Activated CD4-positive, alpha-beta memory T cell treated with anti-CD3 and anti-CD28 coated beads for 36 hours (primary cell): ENCODE results near the gene EFEMP1. TPM values are rescaled to one million over a fixed set of nuclear protein-coding genes. Genes with fewer than 3 reads are reported as not detected.

ENCODE experiments used
- CTCF ChIA-PET: fragments of 350-600 bp; sonication (Branson Sonifier 250); formaldehyde crosslinking; loops from one replicate; lab custom pipeline; 2021; ENCODE audit warnings: antibody characterized with exemption, inconsistent platforms; lab: Charles Lee
- POLR2A ChIA-PET: fragments of 350-600 bp; sonication (Branson Sonifier 250); formaldehyde crosslinking; loops from one replicate; lab custom pipeline; 2021; ENCODE audit warnings: antibody characterized with exemption; lab: Charles Lee
- DNase-seq: peaks from one replicate; pipeline ENCODE4 v3.0.0-alpha.2; 2020
- H3K27ac Mint-ChIP-seq: one replicate; pipeline ENCODE4 v1.8.0; 2021; ENCODE audit warnings: mixed read lengths
- H3K27me3 Mint-ChIP-seq: one replicate; pipeline ENCODE4 v1.8.0; 2021; ENCODE audit warnings: mixed read lengths
- H3K36me3 Mint-ChIP-seq: one replicate; pipeline ENCODE4 v1.8.0; 2021; ENCODE audit warnings: mixed read lengths
- H3K4me1 Mint-ChIP-seq: one replicate; pipeline ENCODE4 v1.8.0; 2021; ENCODE audit warnings: low read depth, mixed read lengths
- H3K4me3 Mint-ChIP-seq: one replicate; pipeline ENCODE4 v1.8.0; 2021; ENCODE audit warnings: mild to moderate bottlenecking, mixed read lengths
- H3K9me3 Mint-ChIP-seq: one replicate; pipeline ENCODE4 v1.8.0; 2021; ENCODE audit warnings: mixed read lengths
- intact Hi-C: fragments of 100-400 bp; cut with micrococcal nuclease; formaldehyde crosslinking; loops from one replicate; pipeline ENCODE4 v1.15.1; 2023
- total RNA-seq, 2 experiments: library from RNA; stranded (reverse); gene quantifications; one replicate each; pipeline ENCODE4 v1.2.3, GENCODE V29; 2021

Gene EFEMP1
- total RNA-seq, 2 experiments from 2014 or later = not detected

DNA sequence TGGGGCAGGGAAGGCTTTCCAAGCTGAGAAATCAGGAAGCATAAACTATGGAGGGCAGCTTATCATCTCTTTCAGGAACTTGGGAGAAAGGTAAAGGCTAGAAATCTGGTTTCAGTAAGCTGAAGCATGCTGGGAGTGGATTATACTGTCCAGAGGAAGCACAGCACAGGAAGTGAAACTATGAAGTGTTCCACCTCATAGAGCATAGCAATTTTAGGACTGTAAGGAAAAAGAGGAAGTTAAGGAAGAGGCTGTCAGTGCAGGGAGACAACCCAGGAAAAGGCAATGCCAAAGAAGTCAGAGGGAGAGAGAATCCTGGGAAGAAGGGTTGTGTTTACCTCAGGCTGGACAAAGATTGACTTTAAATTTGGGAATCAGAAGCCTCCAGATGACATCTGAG is 51.9 kb downstream of the EFEMP1 start:
- ChIA-PET POLR2A (no interaction called here), CTCF (no interaction called here)
- Mint-ChIP-seq H3K36me3 (no peaks in the 10 kb centered on the region), H3K27ac (no peak overlapping the region), H3K4me3 (no peak overlapping the region), H3K4me1 (no peaks in the 10 kb centered on the region), H3K9me3 (no peaks in the 10 kb centered on the region), H3K27me3 (peaks cover 2% of the 10 kb centered on the region)
- intact Hi-C loops = no loop called here
- DNase-seq = no peak

DNA sequence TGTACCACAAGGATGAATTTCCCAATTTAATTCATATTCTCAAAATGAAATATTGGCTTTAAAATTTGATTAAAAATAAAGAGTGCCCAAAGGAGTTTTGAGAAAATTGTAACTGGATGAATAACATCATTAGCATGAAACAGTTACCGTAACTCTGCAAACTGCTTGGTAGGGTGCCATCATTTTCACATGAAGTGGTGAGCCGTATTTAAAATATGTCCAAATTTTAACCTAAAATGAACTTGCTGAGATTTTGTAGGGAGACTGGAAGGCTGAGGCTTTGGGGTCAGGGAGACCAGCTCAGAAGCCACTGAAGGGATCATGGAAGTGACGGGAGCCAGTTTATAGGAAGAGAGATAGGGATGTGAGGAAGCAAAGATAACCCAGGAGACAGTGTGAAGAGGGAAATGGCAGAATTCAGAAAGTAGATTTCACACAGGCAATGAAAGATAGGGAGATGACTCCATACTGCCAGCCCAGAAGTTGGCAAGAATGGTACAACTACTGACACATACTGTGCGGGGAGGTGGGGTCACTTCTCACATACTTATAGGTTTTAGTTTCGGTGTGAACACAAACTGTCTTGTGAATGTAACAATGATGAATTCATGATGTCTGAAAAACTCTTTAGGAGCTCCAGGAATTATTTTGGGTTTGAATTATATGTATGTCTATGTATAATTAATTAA is 53.8 kb downstream of the EFEMP1 start:
- no peaks in the 10 kb centered on the region for H3K9me3 Mint-ChIP-seq
- ChIA-PET CTCF (no interaction called here), POLR2A (no interaction called here)
- no peak overlapping the region for H3K4me3 Mint-ChIP-seq
- no peak for DNase-seq
- H3K27me3 Mint-ChIP-seq = peaks cover 2% of the 10 kb centered on the region
- H3K4me1 Mint-ChIP-seq = no peaks in the 10 kb centered on the region
- H3K36me3 Mint-ChIP-seq = no peaks in the 10 kb centered on the region
- H3K27ac Mint-ChIP-seq = no peak overlapping the region
- intact Hi-C loops = no loop called here

DNA sequence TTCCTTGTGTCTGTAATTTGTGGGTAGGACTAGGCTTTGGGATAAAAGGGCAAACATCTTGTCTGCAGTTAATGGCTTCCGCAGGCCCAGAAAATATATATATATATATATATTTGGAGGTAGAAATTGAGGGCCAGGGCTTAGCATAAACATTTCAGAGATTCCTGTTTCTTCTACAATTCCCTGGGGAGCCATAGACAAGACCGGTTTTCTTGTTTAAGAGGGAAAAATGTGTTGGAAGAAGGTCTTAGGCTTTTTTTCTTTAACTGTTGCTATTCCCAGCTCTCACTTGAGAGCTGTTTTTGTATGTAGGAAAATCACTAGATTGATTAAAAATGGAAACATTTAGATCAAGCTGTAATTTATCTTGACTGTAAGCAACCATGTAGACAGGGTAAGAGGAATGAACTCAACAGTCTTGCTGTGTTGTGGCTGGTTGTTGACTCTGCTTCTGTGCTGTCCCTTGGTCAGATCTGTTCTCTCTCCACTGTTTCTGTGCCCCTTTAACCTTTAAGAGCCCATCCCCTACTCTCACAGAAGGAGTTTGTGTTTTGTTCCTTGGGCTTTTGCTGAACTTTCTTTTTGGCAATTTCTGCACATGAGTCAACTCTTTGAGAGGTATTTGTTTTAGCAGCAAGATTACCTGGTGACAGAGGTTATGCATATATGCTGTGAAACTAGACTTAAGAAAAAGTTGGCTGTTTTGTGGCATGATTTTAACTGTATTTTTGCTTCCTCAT is 58.3 kb downstream of the EFEMP1 start:
- no peaks in the 10 kb centered on the region for H3K4me1 Mint-ChIP-seq
- ChIA-PET CTCF (no interaction called here), POLR2A (no interaction called here)
- DNase-seq = no peak
- intact Hi-C loops = no loop called here
- no peaks in the 10 kb centered on the region for H3K36me3 Mint-ChIP-seq
- H3K9me3 Mint-ChIP-seq = no peaks in the 10 kb centered on the region
- H3K27me3 Mint-ChIP-seq = no peaks in the 10 kb centered on the region
- H3K27ac Mint-ChIP-seq = no peak overlapping the region
- H3K4me3 Mint-ChIP-seq = no peak overlapping the region

DNA sequence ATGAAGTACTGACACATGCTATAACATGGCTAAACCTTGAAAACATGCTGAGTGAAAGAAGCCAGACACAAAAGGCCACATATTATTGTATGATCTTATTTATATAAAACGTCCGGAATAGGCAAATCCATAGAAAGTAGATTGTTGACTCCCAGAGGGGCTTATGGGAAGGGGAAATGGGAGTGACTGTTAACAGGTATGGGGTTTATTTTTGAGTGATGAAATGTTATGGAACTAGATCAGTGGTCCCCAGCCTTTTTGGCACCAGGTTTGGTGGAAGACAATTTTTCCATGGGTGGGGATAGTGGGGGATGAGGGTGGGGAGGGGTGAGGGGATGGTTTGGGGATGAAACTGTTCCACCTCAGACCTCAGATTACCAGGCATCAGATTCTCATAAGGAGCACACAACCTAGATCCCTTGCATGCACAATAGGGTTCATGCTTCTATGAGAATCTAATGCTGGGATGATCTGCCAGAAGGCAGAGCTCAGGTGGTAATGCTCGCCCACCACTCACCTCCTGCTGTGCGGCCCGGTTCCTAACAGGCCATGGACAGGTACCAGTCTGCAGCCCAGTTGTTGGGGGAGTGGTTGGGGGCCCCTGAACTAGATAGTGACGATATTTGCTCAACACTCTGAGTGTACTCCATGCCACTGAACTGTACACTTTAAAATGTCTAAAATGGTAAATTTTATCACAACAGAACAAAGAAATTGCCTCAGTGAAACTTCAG is 59.1 kb downstream of the EFEMP1 start:
- H3K27me3 Mint-ChIP-seq = no peaks in the 10 kb centered on the region
- intact Hi-C loops = no loop called here
- H3K9me3 Mint-ChIP-seq = no peaks in the 10 kb centered on the region
- ChIA-PET CTCF (no interaction called here), POLR2A (no interaction called here)
- H3K36me3 Mint-ChIP-seq = no peaks in the 10 kb centered on the region
- no peaks in the 10 kb centered on the region for H3K4me1 Mint-ChIP-seq
- no peak overlapping the region for H3K4me3 Mint-ChIP-seq
- no peak overlapping the region for H3K27ac Mint-ChIP-seq
- DNase-seq = no peak

DNA sequence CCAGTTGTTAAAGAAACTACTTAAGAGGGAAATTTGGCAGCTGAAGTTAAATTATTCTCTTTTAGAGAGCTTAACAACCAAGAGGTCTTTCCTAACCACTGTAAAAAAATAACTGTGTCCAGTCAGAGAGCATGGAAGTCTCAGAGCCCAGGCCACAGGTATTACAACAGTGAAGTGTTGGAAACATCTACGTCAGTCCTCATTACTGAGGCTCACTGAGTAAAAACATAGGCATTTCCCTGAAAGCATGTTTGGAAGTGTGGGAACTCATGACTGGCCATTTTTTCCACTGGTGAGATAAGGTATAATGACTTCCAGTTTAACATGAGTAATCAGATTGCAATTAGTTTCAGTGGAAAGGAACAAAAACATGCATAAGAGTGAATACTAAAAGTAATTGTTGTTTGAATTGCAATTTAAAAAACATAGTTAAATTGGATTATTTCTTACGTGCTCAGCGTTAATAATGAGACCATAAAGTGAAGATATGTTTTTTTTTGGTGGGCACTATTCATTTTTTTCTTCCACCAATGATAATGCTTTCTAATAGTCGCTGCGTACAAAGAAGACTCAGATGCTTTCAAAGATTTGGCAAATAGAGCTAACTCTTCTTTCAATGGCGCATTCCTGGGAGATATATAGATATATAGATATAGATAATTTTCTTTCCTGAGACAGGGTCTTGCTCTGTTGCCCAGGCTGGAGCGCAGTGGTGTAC is 60.8 kb downstream of the EFEMP1 start:
- H3K4me3 Mint-ChIP-seq = no peak overlapping the region
- CTCF ChIA-PET = no interaction called here
- intact Hi-C loops = no loop called here

DNA sequence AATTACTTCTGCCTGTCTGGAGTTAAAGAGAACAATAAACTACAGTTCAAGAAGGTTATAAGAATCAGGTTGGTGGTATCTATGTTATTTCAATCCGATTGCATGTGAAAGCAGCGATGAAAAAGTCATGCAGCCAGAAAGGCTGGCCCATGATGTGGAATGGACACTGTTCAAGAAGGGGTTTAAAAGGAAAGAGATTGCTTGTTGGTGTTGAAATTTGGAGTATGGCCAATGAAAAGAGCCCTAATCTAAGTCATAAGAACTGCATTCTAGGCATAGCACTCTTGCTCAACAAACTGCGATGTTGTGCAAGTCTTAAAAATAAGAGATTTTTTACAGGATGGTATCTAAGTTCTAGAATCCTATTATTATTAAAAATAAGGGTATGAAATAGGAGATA is 61.3 kb downstream of the EFEMP1 start:
- Mint-ChIP-seq H3K4me1 (no peaks in the 10 kb centered on the region), H3K4me3 (no peak overlapping the region), H3K27ac (no peak overlapping the region), H3K27me3 (no peaks in the 10 kb centered on the region), H3K9me3 (no peaks in the 10 kb centered on the region), H3K36me3 (no peaks in the 10 kb centered on the region)
- CTCF ChIA-PET = no interaction called here
- intact Hi-C loops = no loop called here
- DNase-seq = no peak
- POLR2A ChIA-PET = no interaction called here

More for the DNA sequence above, 60.8 kb downstream of the EFEMP1 start:
- no peaks in the 10 kb centered on the region for H3K27me3 Mint-ChIP-seq
- POLR2A ChIA-PET = no interaction called here
- no peaks in the 10 kb centered on the region for H3K36me3 Mint-ChIP-seq
- H3K9me3 Mint-ChIP-seq = no peaks in the 10 kb centered on the region
- no peaks in the 10 kb centered on the region for H3K4me1 Mint-ChIP-seq
- no peak for DNase-seq
- H3K27ac Mint-ChIP-seq = no peak overlapping the region

DNA sequence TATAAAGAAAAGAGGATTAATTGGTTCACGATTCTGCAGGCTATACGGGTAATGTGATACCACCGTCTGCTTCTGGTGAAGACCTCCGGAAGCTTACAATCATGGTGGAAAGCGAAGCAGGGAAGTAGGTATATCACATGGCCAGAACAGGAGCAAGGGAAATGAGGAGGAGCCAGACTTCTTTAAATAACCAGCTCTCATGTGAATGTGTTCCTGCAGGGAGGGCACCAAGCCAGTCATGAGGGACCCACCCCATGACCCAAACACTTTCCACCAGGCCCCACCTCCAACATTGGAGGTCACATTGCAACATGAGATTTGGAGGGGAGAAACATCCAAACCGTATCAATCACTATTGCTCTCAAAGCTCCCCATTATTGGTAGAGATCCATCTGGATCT is 61.8 kb downstream of the EFEMP1 start:
- ChIA-PET POLR2A (no interaction called here), CTCF (no interaction called here)
- H3K4me1 Mint-ChIP-seq = no peaks in the 10 kb centered on the region
- DNase-seq = no peak
- intact Hi-C loops = no loop called here
- no peak overlapping the region for H3K4me3 Mint-ChIP-seq
- H3K27ac Mint-ChIP-seq = no peak overlapping the region
- H3K9me3 Mint-ChIP-seq = no peaks in the 10 kb centered on the region
- H3K27me3 Mint-ChIP-seq = no peaks in the 10 kb centered on the region
- H3K36me3 Mint-ChIP-seq = no peaks in the 10 kb centered on the region

DNA sequence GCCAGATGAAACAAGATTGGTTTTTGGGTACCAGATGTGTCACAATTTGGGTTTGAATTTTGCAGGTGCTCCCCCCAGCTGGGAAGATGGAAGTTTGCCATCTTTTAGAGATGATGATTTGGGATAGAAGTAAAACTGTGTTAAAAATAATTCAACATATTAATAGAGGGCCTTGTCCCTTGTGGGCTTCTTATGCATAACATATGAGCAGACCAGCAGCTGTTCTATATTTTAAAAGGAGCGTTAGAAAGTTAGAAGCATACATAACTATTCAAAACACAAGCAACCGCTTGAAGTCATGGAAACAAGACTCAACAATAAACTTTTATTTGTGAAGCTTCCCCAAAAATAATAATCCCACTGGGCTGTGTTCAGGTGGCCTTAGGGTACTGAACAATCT is 62.8 kb downstream of the EFEMP1 start:
- H3K4me3 Mint-ChIP-seq = no peak overlapping the region
- DNase-seq = no peak
- H3K27ac Mint-ChIP-seq = no peak overlapping the region
- H3K27me3 Mint-ChIP-seq = no peaks in the 10 kb centered on the region
- CTCF ChIA-PET = no interaction called here
- intact Hi-C loops = no loop called here
- H3K4me1 Mint-ChIP-seq = no peaks in the 10 kb centered on the region
- H3K36me3 Mint-ChIP-seq = no peaks in the 10 kb centered on the region
- H3K9me3 Mint-ChIP-seq = no peaks in the 10 kb centered on the region
- POLR2A ChIA-PET = no interaction called here

DNA sequence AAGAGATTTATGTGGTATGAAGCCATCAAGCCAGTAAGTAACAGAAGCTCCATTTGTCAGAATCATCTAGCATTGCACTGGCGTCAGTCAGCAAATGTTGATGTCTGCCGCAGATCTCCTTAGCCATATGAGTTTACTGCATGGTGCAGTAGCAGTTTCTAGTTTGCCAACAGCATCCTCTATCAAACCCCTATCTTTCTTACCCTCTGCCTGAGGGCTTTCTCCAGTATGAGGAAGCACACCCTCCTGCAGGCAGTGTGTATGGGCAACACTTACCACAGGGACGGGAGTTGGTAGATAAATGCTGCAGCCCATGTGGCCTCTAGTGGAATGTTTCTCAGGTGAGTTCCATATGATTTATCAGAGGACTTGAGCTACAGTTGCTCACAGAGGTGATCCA is 63.7 kb downstream of the EFEMP1 start:
- Mint-ChIP-seq H3K27me3 (no peaks in the 10 kb centered on the region), H3K4me3 (no peak overlapping the region), H3K36me3 (no peaks in the 10 kb centered on the region), H3K4me1 (no peaks in the 10 kb centered on the region), H3K9me3 (no peaks in the 10 kb centered on the region), H3K27ac (no peak overlapping the region)
- DNase-seq = no peak
- CTCF ChIA-PET = no interaction called here
- POLR2A ChIA-PET = no interaction called here
- intact Hi-C loops = no loop called here

DNA sequence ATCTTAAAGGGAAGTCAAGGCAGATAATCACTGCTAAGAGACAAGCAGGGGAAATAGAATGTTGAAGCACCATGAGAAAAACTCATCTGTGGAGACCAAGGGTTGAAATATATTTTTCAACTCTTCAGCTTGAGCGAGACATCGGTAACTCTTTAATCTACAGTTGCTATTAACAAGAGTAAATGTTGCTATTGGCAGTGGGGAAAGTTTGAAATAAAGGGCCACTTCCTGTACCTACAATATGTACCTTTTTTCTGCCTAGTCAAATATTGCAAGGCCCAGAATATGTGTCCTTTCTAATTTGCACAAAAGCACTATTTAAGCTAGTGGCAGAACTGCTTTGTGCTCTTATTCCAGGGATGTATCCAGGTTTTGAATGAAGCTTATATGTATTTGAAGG is 65.8 kb downstream of the EFEMP1 start:
- Mint-ChIP-seq H3K27me3 (no peaks in the 10 kb centered on the region), H3K9me3 (no peaks in the 10 kb centered on the region), H3K36me3 (no peaks in the 10 kb centered on the region), H3K27ac (no peak overlapping the region), H3K4me3 (no peak overlapping the region), H3K4me1 (no peaks in the 10 kb centered on the region)
- CTCF ChIA-PET = no interaction called here
- intact Hi-C loops = no loop called here
- POLR2A ChIA-PET = no interaction called here
- DNase-seq = no peak

DNA sequence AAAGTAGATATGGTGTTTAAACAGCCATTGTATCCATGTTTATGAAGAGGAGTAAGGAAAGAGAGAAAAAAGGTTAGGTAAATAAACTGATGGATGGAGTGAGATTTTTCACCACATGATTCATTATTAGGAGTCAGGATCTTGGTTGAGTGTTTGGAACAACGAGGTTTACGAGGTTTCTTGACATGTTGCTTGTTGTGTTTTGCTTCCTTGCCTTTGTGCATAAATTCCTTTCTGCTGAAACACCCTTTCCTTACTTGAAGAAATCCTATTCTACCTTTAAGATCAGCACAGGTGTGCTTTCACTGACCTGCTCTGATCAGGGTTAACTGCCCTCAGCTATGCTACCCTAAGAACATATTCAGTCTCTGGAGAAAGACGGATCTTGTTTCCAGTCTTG is 66.6 kb downstream of the EFEMP1 start:
- ChIA-PET CTCF (no interaction called here), POLR2A (no interaction called here)
- H3K9me3 Mint-ChIP-seq = no peaks in the 10 kb centered on the region
- H3K27me3 Mint-ChIP-seq = no peaks in the 10 kb centered on the region
- H3K4me1 Mint-ChIP-seq = no peaks in the 10 kb centered on the region
- H3K27ac Mint-ChIP-seq = no peak overlapping the region
- intact Hi-C loops = no loop called here
- no peak overlapping the region for H3K4me3 Mint-ChIP-seq
- DNase-seq = no peak
- no peaks in the 10 kb centered on the region for H3K36me3 Mint-ChIP-seq

DNA sequence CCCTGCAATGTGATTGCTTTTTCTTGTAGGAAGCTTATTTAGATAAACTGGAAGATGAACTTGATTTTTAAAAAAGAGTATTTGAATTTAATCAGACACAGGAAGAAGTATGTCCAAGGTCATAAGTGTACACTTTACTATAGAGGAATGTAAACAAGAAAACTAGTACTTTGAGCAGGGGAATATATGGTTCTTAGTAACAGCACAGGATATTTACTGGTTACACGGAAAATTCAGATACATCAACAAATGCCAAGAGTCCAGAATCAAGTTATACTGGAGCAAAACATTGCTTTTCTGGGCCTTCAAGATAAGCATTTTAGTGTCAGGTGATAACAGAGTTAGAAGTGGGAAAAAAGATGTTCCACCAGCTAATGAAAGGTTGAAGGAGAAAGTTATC is 75.5 kb downstream of the EFEMP1 start:
- intact Hi-C loops = no loop called here
- Mint-ChIP-seq H3K9me3 (no peaks in the 10 kb centered on the region), H3K4me1 (no peaks in the 10 kb centered on the region), H3K36me3 (no peaks in the 10 kb centered on the region), H3K27ac (no peak overlapping the region), H3K4me3 (no peak overlapping the region), H3K27me3 (peaks cover 2% of the 10 kb centered on the region)
- CTCF ChIA-PET = no interaction called here
- DNase-seq = no peak
- POLR2A ChIA-PET = no interaction called here
